Heart left ventricle (tissue), 13 donors: ENCODE results near the gene PTRH2.

Source experiments
- POLR2A ChIP-seq, 2 donors: fragments of 450-650 bp; IDR thresholded peaks; one replicate each; pipeline ENCODE4 v1.6.1; 2017; ENCODE audit warnings: antibody characterized with exemption in 2 of 2, mild to moderate bottlenecking in 2 of 2, moderate library complexity in 2 of 2
- TF ChIP-seq, protein P1 (sequence below), 12 donors: fragments of 200-600 bp; sonication (generic) in 4 of 12; IDR thresholded peaks; one replicate each; pipeline versions ENCODE4 v1.5.0 to v1.8.0; 2018 to 2022; ENCODE audit warnings: antibody characterized with exemption in 12 of 12, mild to moderate bottlenecking in 5 of 12
- donor health status: ischemic (EF 13 %, LVEDD 7.1; RV severe dilation, severe dysfunction).
- donor health status: DM: no; HTN: yes; CAD: no.
- donor health status: DM: no; HTN: no; CAD: no.
- donor health status: ischemic (EF 25% LVEDD 6.9; RV normal size, moderate dysfunction).
- donor health status: ischemic (EF 25% LVEDD 5.7; RV mildly dilated, moderate dysfunction).
- donor health status: ischemic (EF 35%, LVEDD 5.7; RV mildly dilated, moderate dysfunction).
- donor health status: nonischemic (EF 11% LVEDD 7.7; RV severe dilation, severe dysfunction).
- donor health status: DM: yes; HTN: yes; CAD: no.
- donor health status: PGD.
- donor health status: ischemic (EF 29% LVEDD 5.4; RV normal size, mild dysfunction).
- donor health status: nonischemic (EF 23%, LVEDD 6.1; RV moderate dilation, normal function).

DNA sequence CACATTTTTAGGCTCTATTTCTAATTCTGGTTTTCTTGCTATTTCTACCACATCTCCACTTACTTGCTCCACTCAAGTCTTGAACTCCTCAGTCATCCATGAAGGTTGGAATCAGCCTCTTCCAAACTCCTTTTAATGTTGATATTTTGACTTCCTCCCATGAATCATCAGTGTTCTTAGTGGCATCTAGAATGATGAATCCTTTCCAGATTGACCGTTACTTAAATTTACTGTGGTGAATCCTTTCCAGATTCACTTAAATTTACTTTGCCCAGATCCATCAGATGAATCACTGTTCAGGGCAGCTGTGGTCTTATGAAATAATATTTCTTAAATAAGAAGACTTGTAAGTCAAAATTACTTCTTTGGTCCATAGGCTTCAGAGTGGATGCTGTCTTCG lies 55.1 kb downstream of the PTRH2 start:
- TF ChIP-seq, protein P1, sequence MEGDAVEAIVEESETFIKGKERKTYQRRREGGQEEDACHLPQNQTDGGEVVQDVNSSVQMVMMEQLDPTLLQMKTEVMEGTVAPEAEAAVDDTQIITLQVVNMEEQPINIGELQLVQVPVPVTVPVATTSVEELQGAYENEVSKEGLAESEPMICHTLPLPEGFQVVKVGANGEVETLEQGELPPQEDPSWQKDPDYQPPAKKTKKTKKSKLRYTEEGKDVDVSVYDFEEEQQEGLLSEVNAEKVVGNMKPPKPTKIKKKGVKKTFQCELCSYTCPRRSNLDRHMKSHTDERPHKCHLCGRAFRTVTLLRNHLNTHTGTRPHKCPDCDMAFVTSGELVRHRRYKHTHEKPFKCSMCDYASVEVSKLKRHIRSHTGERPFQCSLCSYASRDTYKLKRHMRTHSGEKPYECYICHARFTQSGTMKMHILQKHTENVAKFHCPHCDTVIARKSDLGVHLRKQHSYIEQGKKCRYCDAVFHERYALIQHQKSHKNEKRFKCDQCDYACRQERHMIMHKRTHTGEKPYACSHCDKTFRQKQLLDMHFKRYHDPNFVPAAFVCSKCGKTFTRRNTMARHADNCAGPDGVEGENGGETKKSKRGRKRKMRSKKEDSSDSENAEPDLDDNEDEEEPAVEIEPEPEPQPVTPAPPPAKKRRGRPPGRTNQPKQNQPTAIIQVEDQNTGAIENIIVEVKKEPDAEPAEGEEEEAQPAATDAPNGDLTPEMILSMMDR (IDR thresholded peaks at IDR 0.05): no peak
- TF ChIP-seq POLR2A (IDR thresholded peaks at IDR 0.05): no peak
